Gastrocnemius medialis (tissue), 4 donors: ENCODE results near the gene FLT3.

Source experiments
- CTCF ChIP-seq, 5 experiments: fragments of 450-650 bp in 3 of 5; fragments of 200-600 bp in 2 of 5; sonication (generic) in 2 of 5; IDR thresholded peaks in 4 of 5; conservative IDR thresholded peaks in 1 of 5; 1 replicate in 4 of 5; 2 replicates in 1 of 5; pipeline ENCODE4 v1.5.1; 2016 to 2019; ENCODE audit warnings: antibody characterized with exemption in 5 of 5, mild to moderate bottlenecking in 3 of 5, moderate library complexity in 3 of 5
- POLR2A ChIP-seq, 2 donors: fragments of 450-650 bp; IDR thresholded peaks; one replicate each; pipeline ENCODE4 v1.6.1; 2017; ENCODE audit warnings: antibody characterized with exemption in 2 of 2, mild to moderate bottlenecking in 2 of 2, moderate library complexity in 2 of 2

GRCh38 chr13:27964741-27965323 lies 135.5 kb downstream of the FLT3 start:
- TF ChIP-seq CTCF (IDR thresholded peaks at IDR 0.05 in 4 of 5, conservative IDR thresholded peaks at IDR 0.05 in 1 of 5), result no peak
- TF ChIP-seq POLR2A (IDR thresholded peaks at IDR 0.05), result no peak
